Cardiac fibroblast (primary cell): ENCODE data around the gene FAM8A1.

ENCODE experiments used
- DNase-seq, 2 donors: peaks; one replicate each; pipeline versions ENCODE4 v3.0.0 to v3.0.0-alpha.2; 2010; ENCODE audit warnings: low read depth in 2 of 2
- H3K4me3 ChIP-seq, 2 donors: replicated peaks in 1 of 2; 1 replicate in 1 of 2; 2 replicates in 1 of 2; pipeline ENCODE4 v1.5.1; 2011; ENCODE audit warnings: low read depth in 2 of 2, low read length in 2 of 2, mild to moderate bottlenecking in 2 of 2, moderate library complexity in 1 of 2
- TF ChIP-seq, protein P1 (sequence below): IDR thresholded peaks from one replicate; pipeline ENCODE4 v1.5.1; 2011; ENCODE audit warnings: low read depth, mild to moderate bottlenecking, low read length, inconsistent platforms

Gene FAM8A1, protein sequence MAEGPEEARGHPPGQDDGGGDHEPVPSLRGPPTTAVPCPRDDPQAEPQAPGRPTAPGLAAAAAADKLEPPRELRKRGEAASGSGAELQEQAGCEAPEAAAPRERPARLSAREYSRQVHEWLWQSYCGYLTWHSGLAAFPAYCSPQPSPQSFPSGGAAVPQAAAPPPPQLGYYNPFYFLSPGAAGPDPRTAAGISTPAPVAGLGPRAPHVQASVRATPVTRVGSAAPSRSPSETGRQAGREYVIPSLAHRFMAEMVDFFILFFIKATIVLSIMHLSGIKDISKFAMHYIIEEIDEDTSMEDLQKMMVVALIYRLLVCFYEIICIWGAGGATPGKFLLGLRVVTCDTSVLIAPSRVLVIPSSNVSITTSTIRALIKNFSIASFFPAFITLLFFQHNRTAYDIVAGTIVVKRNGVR

DNA sequence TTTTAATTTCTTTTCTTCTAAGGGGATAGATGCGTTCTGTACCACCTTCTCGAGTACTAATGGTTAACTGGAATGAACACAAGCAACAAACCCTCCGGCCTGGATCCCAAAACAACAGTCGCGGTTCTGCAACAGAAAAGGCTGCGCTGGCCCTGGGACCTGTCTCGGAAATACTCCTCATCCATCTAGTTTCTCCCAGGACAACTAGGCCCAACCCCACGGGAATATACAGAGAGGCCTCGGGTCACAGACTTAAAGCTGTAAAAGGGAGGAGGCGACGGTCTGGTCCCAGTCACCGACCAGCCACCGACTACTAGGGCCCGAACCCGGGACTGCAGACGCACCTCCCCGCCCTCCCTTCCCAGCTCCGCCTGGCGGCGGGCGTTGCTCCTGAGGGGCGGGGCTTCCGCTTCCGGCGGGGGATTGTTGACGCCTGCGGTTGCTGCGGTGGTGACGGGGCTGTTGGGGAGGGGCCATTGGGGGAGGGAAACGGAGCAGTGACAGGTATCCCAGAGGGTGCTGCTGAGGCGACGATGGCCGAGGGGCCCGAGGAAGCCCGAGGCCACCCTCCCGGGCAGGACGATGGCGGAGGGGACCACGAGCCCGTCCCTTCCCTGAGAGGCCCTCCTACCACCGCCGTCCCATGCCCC, at the start of gene FAM8A1:
TSS of gene FAM8A1 (plus strand) at position 426 of the 650 bp plus-strand sequence. CDS start at position 534, 108 bp downstream.
- TF ChIP-seq, protein P1, sequence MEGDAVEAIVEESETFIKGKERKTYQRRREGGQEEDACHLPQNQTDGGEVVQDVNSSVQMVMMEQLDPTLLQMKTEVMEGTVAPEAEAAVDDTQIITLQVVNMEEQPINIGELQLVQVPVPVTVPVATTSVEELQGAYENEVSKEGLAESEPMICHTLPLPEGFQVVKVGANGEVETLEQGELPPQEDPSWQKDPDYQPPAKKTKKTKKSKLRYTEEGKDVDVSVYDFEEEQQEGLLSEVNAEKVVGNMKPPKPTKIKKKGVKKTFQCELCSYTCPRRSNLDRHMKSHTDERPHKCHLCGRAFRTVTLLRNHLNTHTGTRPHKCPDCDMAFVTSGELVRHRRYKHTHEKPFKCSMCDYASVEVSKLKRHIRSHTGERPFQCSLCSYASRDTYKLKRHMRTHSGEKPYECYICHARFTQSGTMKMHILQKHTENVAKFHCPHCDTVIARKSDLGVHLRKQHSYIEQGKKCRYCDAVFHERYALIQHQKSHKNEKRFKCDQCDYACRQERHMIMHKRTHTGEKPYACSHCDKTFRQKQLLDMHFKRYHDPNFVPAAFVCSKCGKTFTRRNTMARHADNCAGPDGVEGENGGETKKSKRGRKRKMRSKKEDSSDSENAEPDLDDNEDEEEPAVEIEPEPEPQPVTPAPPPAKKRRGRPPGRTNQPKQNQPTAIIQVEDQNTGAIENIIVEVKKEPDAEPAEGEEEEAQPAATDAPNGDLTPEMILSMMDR: peak; percentile 68
- DNase-seq: peak; percentile 84 to 90
- peak within 1 kb of the TSS; percentile 81 to 83 for H3K4me3 ChIP-seq

DNA sequence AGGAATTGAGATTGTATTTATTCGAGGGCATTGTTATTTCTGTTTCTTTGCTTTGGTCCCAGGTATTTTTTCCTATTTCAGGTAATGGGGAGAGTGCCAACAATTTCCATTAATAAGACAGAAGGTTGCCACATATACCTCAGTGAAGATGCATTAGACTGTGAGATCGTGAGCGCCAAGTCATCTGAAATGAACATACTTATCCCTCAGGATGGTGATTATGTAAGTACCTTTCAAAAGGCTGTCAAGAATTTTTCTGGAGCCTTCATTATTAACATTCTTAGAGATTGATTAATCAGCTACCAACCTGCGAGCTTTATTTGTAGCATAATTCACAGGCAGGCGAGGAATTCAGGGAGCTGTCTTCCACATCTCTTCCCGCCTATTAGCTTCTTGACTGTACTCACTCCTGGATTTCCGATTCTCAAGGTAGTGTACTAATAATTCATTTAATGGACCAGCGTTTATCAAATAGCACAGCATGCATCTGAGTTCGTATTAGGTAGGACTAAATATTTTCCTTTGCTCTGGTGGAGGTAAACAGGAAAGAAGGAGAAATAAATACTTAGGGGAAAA, 48.6 kb upstream of the FAM8A1 start:
- TF ChIP-seq, protein P1: no peak
- no peak for DNase-seq
- no peak overlapping the region for H3K4me3 ChIP-seq

DNA sequence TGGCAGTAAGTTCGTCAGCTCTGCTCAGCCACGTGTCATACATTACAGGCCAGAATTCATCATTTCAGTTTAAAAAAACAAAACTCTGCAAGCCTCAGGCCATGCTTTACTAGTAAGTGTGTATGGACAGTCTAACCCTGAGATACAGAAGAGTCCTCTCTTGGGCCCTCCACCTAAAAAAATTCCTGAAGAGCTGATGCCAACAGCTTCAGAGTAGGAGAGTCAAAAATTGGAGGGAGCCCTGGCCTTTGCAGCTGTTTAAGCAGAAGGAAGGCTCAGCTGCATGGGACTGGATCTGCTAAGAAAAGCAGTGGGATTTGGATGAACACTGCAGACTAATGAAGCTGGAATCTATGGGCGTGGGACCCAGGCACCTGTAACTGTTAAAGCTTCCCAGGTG, 47.2 kb upstream of the FAM8A1 start:
- TF ChIP-seq, protein P1: no peak
- no peak for DNase-seq
- H3K4me3 ChIP-seq: no peak overlapping the region

DNA sequence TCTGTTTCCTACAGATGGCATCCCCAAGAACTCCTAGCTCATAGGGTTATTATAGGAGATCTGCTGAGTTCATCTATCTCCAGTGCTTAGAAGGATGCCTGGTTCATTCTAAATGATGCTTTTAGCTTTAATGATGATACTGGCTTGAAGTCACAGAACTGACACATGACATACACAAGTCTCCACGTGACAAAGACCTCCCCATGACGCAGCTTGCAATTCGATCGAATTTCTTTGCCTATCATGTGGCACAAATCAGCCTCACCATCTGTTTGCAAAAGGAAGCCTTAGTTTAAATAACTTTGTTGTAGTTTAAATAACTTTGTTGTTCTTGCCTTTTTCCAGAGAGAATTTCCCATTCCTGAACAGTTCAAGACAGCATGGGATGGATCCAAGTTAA, 44.1 kb upstream of the FAM8A1 start:
- TF ChIP-seq, protein P1: no peak
- no peak overlapping the region for H3K4me3 ChIP-seq
- DNase-seq: no peak

DNA sequence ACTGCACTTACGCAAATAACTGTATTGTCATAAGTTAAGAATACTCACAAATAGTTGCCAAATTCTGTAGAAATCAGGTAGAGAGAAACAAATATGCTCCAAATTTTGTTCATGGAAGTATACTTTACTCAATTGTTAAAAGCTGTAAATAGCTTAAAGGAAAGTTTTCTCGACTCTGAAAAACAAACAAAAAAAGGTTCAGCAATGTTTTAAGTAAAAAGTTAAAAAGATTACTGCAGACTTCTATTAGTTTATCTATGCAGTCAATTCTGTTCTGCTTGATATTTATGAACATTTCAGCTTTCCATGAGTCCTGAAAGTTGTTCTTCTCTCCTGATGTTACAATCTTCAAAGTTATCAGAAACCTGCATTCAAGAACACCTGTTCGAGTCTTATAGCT, 37.5 kb upstream of the FAM8A1 start:
- H3K4me3 ChIP-seq: no peak overlapping the region
- TF ChIP-seq, protein P1: no peak
- no peak for DNase-seq

DNA sequence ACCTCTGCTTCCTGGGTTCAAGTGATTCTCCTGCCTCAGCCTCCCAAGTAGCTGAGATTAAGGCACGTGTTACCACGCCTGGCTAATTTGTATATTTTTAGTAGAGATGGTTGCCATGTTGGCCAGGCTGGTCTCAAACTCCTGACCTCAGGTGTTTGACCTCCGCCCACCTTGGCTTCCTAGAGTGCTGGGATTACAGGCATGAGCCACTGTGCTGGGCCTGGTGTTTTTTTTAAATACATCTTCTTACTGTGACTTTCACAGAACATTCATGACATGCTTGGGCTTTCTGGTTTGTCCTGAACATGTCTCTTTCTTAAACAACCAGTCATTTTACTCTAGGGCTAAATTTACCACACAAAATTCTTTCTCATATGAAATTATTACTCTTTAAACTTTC, 34.7 kb upstream of the FAM8A1 start:
- TF ChIP-seq, protein P1: no peak
- no peak overlapping the region for H3K4me3 ChIP-seq
- DNase-seq: no peak
